Endothelial cell (in vitro differentiated cells): ENCODE measurements around the gene FOXK1. TPM values are rescaled to one million over a fixed set of nuclear protein-coding genes. Genes with fewer than 3 reads are reported as not detected.
"Not testable (repeated sequence)": the region's sequence is repeated elsewhere in the genome, so short reads cannot be mapped to it uniquely, and the experiment has no call there.

Source experiments
- DNase-seq: peaks from one replicate; pipeline ENCODE4 v3.0.0; 2021; ENCODE audit warnings: low spot score
- H3K27ac Mint-ChIP-seq: one replicate; pipeline ENCODE4 v1.8.0; 2021; ENCODE audit warnings: mixed read lengths, inconsistent platforms; ENCODE audit not compliant: unreplicated experiment
- H3K27me3 Mint-ChIP-seq: one replicate; pipeline ENCODE4 v1.8.0; 2021; ENCODE audit warnings: mild to moderate bottlenecking, moderate library complexity, mixed read lengths, inconsistent platforms; ENCODE audit not compliant: unreplicated experiment
- H3K36me3 Mint-ChIP-seq: one replicate; pipeline ENCODE4 v1.8.0; 2021; ENCODE audit warnings: mild to moderate bottlenecking, low read depth, mixed read lengths, inconsistent platforms; ENCODE audit not compliant: unreplicated experiment
- H3K4me1 Mint-ChIP-seq: one replicate; pipeline ENCODE4 v1.8.0; 2021; ENCODE audit warnings: mild to moderate bottlenecking, mixed read lengths, inconsistent platforms; ENCODE audit not compliant: unreplicated experiment
- H3K4me3 Mint-ChIP-seq: one replicate; pipeline ENCODE4 v1.8.0; 2021; ENCODE audit warnings: mild to moderate bottlenecking, mixed read lengths, inconsistent platforms; ENCODE audit not compliant: unreplicated experiment
- H3K9me3 Mint-ChIP-seq: one replicate; pipeline ENCODE4 v1.8.0; 2021; ENCODE audit warnings: mixed read lengths, inconsistent platforms; ENCODE audit not compliant: unreplicated experiment
- CTCF ChIP-seq: fragments of 200-600 bp; sonication (generic); IDR thresholded peaks from one replicate; pipeline ENCODE4 v1.5.0; 2021; ENCODE audit warnings: antibody characterized with exemption; ENCODE audit not compliant: unreplicated experiment
- total RNA-seq: library from RNA; stranded (reverse); fragmentation: NEBNext Ultra II Directional; extraction: Animal tissue kit (Norgen Biotek cat#: 25700); gene quantifications from one replicate; pipeline ENCODE4 v1.2.1, GENCODE V29; 2021; ENCODE audit not compliant: unreplicated experiment

FOXK1 gene
- total RNA-seq, 1 donor from 2014 or later = 73.8 TPM

DNA sequence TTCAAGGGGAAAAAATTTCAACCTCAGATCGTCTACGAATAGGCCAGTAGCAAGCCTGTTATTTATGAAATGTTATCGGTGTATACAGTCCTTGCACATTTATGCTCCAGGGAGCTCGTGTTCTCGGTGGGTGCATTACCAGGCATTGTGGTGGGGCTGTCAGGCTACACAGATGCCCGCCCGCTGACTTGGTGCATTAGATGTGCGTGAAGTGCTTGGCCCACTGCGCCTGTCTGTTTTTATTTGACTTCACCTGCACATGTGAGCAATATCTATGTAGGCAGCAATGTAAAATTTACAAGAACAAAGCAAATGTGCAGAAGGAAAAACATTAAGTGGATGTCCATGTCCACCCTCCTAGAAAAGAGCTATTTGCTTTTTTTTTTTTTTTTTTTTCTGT is 2.8 kb downstream of the FOXK1 start:
- Mint-ChIP-seq H3K36me3 (peaks cover 18% of the 10 kb centered on the region), H3K4me3 (peak overlapping the region; percentile 99), H3K4me1 (peaks cover 26% of the 10 kb centered on the region), H3K27me3 (peaks cover 8% of the 10 kb centered on the region), H3K9me3 (no peaks in the 10 kb centered on the region), H3K27ac (peak overlapping the region; percentile 64)
- no peak for DNase-seq
- TF ChIP-seq CTCF = no peak

DNA sequence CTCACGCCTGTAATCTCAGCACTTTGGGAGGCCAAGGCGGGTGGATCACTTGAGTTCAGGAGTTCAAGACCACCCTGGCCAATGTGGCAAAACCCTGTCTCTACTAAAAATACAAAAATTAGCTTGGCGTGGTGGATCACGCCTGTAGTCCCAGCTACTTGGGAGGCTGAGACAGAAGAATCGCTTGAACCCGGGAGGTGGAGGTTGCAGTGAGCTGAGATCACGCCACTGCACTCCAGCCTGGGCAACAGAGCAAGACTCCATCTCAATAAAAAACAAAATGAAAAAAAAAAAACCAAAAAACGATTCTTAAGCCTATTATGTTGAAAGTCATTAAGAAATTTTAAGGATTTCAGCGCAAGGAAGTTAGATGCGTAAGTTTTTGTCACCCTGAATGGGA is 3.6 kb downstream of the FOXK1 start:
- H3K4me3 Mint-ChIP-seq, H3K27ac Mint-ChIP-seq, DNase-seq, H3K9me3 Mint-ChIP-seq, H3K27me3 Mint-ChIP-seq: not testable (repeated sequence)
- H3K36me3 Mint-ChIP-seq = peaks cover 18% of the 10 kb centered on the region
- peaks cover 29% of the 10 kb centered on the region for H3K4me1 Mint-ChIP-seq

GRCh38 chr7:4687956-4688355 is 5.9 kb downstream of the FOXK1 start:
- H3K27me3 Mint-ChIP-seq = peaks cover 5% of the 10 kb centered on the region
- no peak for TF ChIP-seq CTCF
- no peak for DNase-seq
- no peaks in the 10 kb centered on the region for H3K9me3 Mint-ChIP-seq
- H3K36me3 Mint-ChIP-seq = peaks cover 18% of the 10 kb centered on the region
- no peak overlapping the region for H3K27ac Mint-ChIP-seq
- no peak overlapping the region for H3K4me3 Mint-ChIP-seq
- peaks cover 33% of the 10 kb centered on the region for H3K4me1 Mint-ChIP-seq

- Mint-ChIP-seq H3K4me3 (no peak overlapping the region), H3K4me1 (peaks cover 27% of the 10 kb centered on the region), H3K36me3 (peaks cover 14% of the 10 kb centered on the region), H3K9me3 (no peaks in the 10 kb centered on the region), H3K27ac (no peak overlapping the region), H3K27me3 (peaks cover 2% of the 10 kb centered on the region)
- no peak for TF ChIP-seq CTCF
- no peak for DNase-seq
Observed at GRCh38 chr7:4689151-4689550, 7.1 kb downstream of the FOXK1 start.

- Mint-ChIP-seq H3K9me3 (no peaks in the 10 kb centered on the region), H3K36me3 (peaks cover 9% of the 10 kb centered on the region), H3K27ac (no peak overlapping the region), H3K4me3 (no peak overlapping the region), H3K4me1 (peaks cover 22% of the 10 kb centered on the region), H3K27me3 (no peaks in the 10 kb centered on the region)
- no peak for TF ChIP-seq CTCF
- no peak for DNase-seq
Observed at GRCh38 chr7:4689668-4690067, 7.6 kb downstream of the FOXK1 start.
